ENCODE data around the gene TLX2. TPM values are rescaled to one million over a fixed set of nuclear protein-coding genes. Genes with fewer than 3 reads are reported as not detected.

Gene TLX2
- total and polyA plus RNA-seq, 2 of the 4 experiments (the other 2 are of a cell fraction) = not detected

DNA sequence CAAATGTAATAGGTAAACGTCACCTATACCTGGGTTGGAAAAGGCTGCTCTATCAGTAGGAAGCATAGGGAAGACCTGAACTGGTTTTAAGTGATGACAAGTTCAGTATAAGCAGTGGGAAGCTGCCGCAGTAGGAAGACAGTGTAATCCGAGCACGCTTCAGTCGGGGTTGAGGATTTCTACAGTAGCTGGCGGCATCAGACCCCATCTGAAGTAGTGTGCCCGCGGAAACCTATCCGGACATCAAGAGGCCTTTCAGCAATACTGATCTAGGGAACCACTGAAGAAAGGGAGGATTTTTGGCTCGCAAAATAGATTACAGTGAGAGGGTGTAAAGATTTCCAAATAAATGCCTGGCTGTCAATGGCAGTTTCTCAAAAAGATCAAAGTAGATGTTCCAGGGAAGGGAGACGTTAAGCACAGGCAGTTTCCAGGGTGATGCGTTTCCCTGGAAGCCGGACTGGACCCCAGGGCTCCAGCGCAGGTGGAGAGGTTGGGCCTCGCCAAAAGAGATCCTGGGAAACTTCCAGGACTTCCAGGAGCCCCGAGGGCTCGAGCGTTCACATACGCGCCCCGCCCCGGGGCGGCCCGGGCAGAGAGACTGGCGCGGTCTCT is 34.1 kb downstream of the TLX2 start (continued):
- no peak for TF ChIP-seq SMC3 (IDR thresholded peaks at IDR 0.05; ENCODE audit: low read depth, low read length)

DNA sequence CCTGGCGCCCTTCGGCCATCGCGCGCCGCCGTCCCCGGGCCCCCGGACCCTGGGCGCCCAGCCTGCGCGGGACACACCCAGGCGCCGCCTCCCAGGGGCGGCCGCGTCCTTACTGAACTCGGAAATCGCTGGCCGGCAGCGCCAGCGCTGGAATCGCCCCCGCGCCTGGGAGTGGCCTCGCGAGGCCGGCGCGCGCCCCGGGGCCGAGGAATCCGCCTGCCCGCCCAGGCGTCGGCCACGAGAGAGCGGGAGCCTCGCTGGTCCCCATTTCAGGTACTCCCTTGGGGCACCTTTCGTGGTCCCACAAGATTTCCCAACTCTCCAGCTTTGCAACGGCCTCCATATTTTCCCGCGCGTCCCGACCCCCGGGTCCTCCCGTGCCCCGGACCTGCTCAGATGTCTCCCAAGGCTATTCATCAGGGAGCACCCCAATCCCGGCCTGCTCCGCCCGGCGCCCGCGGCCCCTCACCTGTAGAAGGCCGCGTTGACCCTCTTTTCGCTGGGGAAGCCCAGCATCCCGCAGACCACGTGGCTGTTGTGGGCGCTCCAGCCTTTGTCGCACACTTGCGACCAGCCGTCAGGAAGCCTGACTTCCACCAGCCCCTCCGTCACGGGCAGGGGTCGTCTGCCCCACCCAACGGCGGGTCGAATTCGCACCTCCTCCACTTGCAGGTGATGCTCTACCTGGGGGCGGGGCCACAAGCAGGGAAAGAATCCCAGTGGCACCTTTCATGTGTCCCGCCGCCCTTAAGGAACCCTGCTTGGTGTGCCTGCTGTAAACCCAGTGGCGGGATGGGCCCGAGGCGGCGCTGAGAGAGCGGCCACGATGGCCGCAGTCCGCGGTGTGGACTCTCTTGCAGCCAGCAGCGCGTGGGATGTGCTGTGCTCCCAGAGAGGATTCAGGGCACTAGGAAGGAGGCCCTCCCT is 34.9 kb downstream of the TLX2 start:
- WGBS, 2 experiments (ENCODE audit: extremely low coverage in 2 of 2, insufficient read length in 1 of 2) = 14% methylated on average over 62 of the region's 85 CpGs; no CpG with 5 or more reads in 1 of the 2 experiments
- CTCF ChIA-PET = interaction anchor here (1.5 kb wide), 1 partner anchor 66 kb away, joined by 3 read pairs; the partner anchor contains the start of genes CCDC142 and TTC31

More for the DNA sequence above, 34.9 kb downstream of the TLX2 start:
- Histone ChIP-seq H3K4me1 (ENCODE audit: control insufficient read depth, insufficient read depth, low read length) (peaks cover 20% of the 10 kb centered on the region), H4K5ac (ENCODE audit: low read depth, low read length) (peak overlapping the region; percentile 61; the same call in 1 of the 2 replicates), H2BK120ac (ENCODE audit: low read depth, low read length) (peak overlapping the region; percentile 49), H3K9me1 (ENCODE audit: insufficient read depth, low read length) (peaks cover 13% of the 10 kb centered on the region; the same call in 1 of the 2 replicates), H4K91ac (ENCODE audit: insufficient read depth, low read depth, low read length) (peak overlapping the region; percentile 79; the same call in 1 of the 2 replicates), H2BK15ac (ENCODE audit: low read depth, low read length) (no peak overlapping the region), H3K9ac (ENCODE audit: low read depth, low read length) (peak overlapping the region; percentile 71), H2AK9ac (replicated peaks; ENCODE audit: low read depth, low read length, poor library complexity) (peak overlapping the region; percentile 93), H2BK20ac (ENCODE audit: low read depth, low read length) (no peak overlapping the region), H3K4ac (ENCODE audit: low read depth, low read length) (peak overlapping the region; percentile 81), H3K27ac (ENCODE audit: insufficient read depth, low read length) (peak overlapping the region; percentile 50; the same call in 1 of the 2 replicates), H3K23ac (ENCODE audit: low read depth, low read length) (peak overlapping the region; percentile 41; the same call in 1 of the 2 replicates), H3K4me2 (ENCODE audit: low read depth, low read length) (peak overlapping the region; percentile 92), H2AFZ (replicated peaks; ENCODE audit: low read length, poor library complexity) (peak overlapping the region; percentile 94), H3K36me3 (ENCODE audit: control insufficient read depth, insufficient read depth, low read length) (peaks cover 13% of the 10 kb centered on the region), H2AK5ac (ENCODE audit: low read depth, low read length) (peak overlapping the region; percentile 90), H3K27me3 (ENCODE audit: control insufficient read depth, insufficient read depth, low read length) (no peaks in the 10 kb centered on the region), H3K9me3 (ENCODE audit: control insufficient read depth, insufficient read depth, low read length) (no peaks in the 10 kb centered on the region), H3K18ac (ENCODE audit: low read depth, low read length) (no peak overlapping the region), H3K14ac (replicated peaks; ENCODE audit: low read depth, low read length) (peak overlapping the region; percentile 73), H4K8ac (ENCODE audit: low read depth in 2 of 2, low read length in 2 of 2) (peak overlapping the region; percentile 53 to 84), H3K79me1 (ENCODE audit: low read depth in 1 of 2, low read length in 2 of 2) (peaks cover 14 to 48% of the 10 kb centered on the region in 2 experiments), H4K20me1 (ENCODE audit: insufficient read depth, low read length) (no peaks in the 10 kb centered on the region; the same call in 1 of the 2 replicates), H2BK5ac (ENCODE audit: low read depth, low read length, poor library complexity, severe bottlenecking) (peak overlapping the region; percentile 40), H3K4me3 (ENCODE audit: insufficient read depth, low read depth, low read length) (peak overlapping the region; percentile 52), H3K56ac (ENCODE audit: extremely low read depth, insufficient read depth, low read length) (peak overlapping the region; percentile 21; the same call in 1 of the 2 replicates)
- no TSS peak for BruUV-seq (replicated peaks)
- POLR2A ChIA-PET (ENCODE audit: unreplicated experiment) = no interaction called here
- intact Hi-C loops (cut with micrococcal nuclease) (no loop called here), dilution Hi-C loops (cut with HindIII; ENCODE audit: low sequenced_read_pairs, unreplicated experiment) (no loop called here), in situ Hi-C loops (cut with MboI; ENCODE audit: low sequenced_read_pairs) (no loop called here)
- no peak for TF ChIP-seq RFX5 (IDR thresholded peaks at IDR 0.05; ENCODE audit: low read depth, low read length)
- 0 out of 2 replicates have a peak, but pooled peaks have one; percentile 4 for TF ChIP-seq MXI1 (IDR thresholded peaks at IDR 0.05; ENCODE audit: borderline replicate concordance, low read depth, low read length)
- no peak for TF ChIP-seq SMC3 (IDR thresholded peaks at IDR 0.05; ENCODE audit: low read depth, low read length)
- DNase-seq = peak; percentile 46
- peak; percentile 80 for ATAC-seq (ENCODE audit: low read depth)
